GM12878 (cell line): ENCODE measurements around the gene MYCBPAP. TPM values are rescaled to one million over a fixed set of nuclear protein-coding genes. Genes with fewer than 3 reads are reported as not detected.

Experiments used
- ATAC-seq: fragments of 200-7000 bp; cut with Tn5 transposase; 3 replicates; pipeline ENCODE4 v1.9.1; 2020; ENCODE audit warnings: mild to moderate bottlenecking, moderate library complexity
- BruUV-seq: library from RNA; stranded (reverse); fragments of 400-500 nt; replicated peaks from 2 replicates; lab custom pipeline; 2021; lab: Mats Ljungman, UMichigan
- CTCF ChIA-PET: fragments of 300-600 bp; sonication (Branson Sonifier 250); formaldehyde crosslinking; extraction: SDS; loops from one replicate; lab custom pipeline; 2021; ENCODE audit warnings: inconsistent platforms; lab: Yijun Ruan, JAX
- POLR2A ChIA-PET: fragments of 350-600 bp; formaldehyde crosslinking; extraction: SDS; loops from one replicate; lab custom pipeline; 2021; ENCODE audit warnings: inconsistent platforms; lab: Charles Lee
- RAD21 ChIA-PET: fragments of 300-600 bp; sonication (Branson Sonifier 250); formaldehyde crosslinking; loops from one replicate; lab custom pipeline; 2023; ENCODE audit warnings: antibody characterized with exemption; ENCODE audit not compliant: unreplicated experiment; lab: Charles Lee
- SMC1A ChIA-PET: fragments of 300-600 bp; sonication (Branson Sonifier 250); formaldehyde crosslinking; loops from one replicate; lab custom pipeline; 2023; ENCODE audit not compliant: unreplicated experiment, uncharacterized antibody; lab: Charles Lee
- DNase-seq: peaks from one replicate; pipeline ENCODE4 v3.0.0-alpha.2; 2011; ENCODE audit warnings: low read depth, low spot score
- FAIRE-seq: peaks from 3 replicates; lab custom pipeline; 2011; peaks lifted over from hg19 to GRCh38; lab: Jason Lieb, UNC
- H2AFZ ChIP-seq: 2 replicates; pipeline ENCODE4 v1.6.0; 2011; ENCODE audit warnings: low read depth, low read length, control low read depth; ENCODE audit not compliant: control insufficient read depth
- H3K27ac ChIP-seq: 2 replicates; pipeline ENCODE4 v1.5.1; 2011; ENCODE audit warnings: control low read depth; ENCODE audit not compliant: control insufficient read depth, insufficient read depth
- H3K27me3 ChIP-seq, 2 experiments: replicated peaks in 1 of 2; 2 replicates each; pipeline versions ENCODE4 v1.6.0 to v1.6.1; 2011; ENCODE audit warnings: low read length in 1 of 2; ENCODE audit not compliant: control insufficient read depth in 2 of 2, insufficient read depth in 2 of 2
- H3K36me3 ChIP-seq, 2 experiments: 2 replicates each; pipeline ENCODE4 v1.5.1; 2011; ENCODE audit warnings: low read length in 1 of 2; ENCODE audit not compliant: control insufficient read depth in 2 of 2, insufficient read depth in 2 of 2
- H3K4me1 ChIP-seq: 2 replicates; pipeline ENCODE4 v1.6.1; 2011; ENCODE audit warnings: mild to moderate bottlenecking, low read length, moderate library complexity, mixed read lengths; ENCODE audit not compliant: control insufficient read depth, insufficient read depth
- H3K4me2 ChIP-seq: 2 replicates; pipeline ENCODE4 v1.6.0; 2011; ENCODE audit warnings: control low read depth; ENCODE audit not compliant: control insufficient read depth, insufficient read depth
- H3K4me3 ChIP-seq: fragments of 200-600 bp; sonication (generic); 2 replicates; pipeline ENCODE4 v1.5.1; 2016
- H3K79me2 ChIP-seq: 2 replicates; pipeline ENCODE4 v1.6.0; 2011; ENCODE audit warnings: low read length; ENCODE audit not compliant: control insufficient read depth, insufficient read depth
- H3K9ac ChIP-seq: 2 replicates; pipeline ENCODE4 v1.8.0; 2011; ENCODE audit warnings: low read length, control low read depth, mixed read lengths; ENCODE audit not compliant: control insufficient read depth, insufficient read depth
- H3K9me3 ChIP-seq: replicated peaks from 3 replicates; pipeline ENCODE4 v1.5.1; 2011; ENCODE audit warnings: mild to moderate bottlenecking, low read length; ENCODE audit not compliant: control insufficient read depth, insufficient read depth
- H4K20me1 ChIP-seq: 2 replicates; pipeline ENCODE4 v1.6.0; 2011; ENCODE audit not compliant: control insufficient read depth, insufficient read depth
- CBFB ChIP-seq: IDR thresholded peaks from 2 replicates; pipeline ENCODE4 v1.6.1; 2016; ENCODE audit warnings: antibody characterized with exemption, low read depth
- CHD2 ChIP-seq: IDR thresholded peaks from 2 replicates; pipeline ENCODE4 v1.6.1; 2011; ENCODE audit warnings: low read depth, low read length, improper control_type of control experiment, borderline replicate concordance
- CREM ChIP-seq: IDR thresholded peaks from 2 replicates; pipeline ENCODE4 v1.6.1; 2014; ENCODE audit warnings: antibody characterized with exemption, low read depth
- E2F8 ChIP-seq: fragments of 450-650 bp; IDR thresholded peaks from 2 replicates; pipeline ENCODE4 v1.6.1; 2018; ENCODE audit warnings: mild to moderate bottlenecking, low read depth, moderate library complexity; ENCODE audit not compliant: partially characterized antibody
- EZH2 ChIP-seq: IDR thresholded peaks from 2 replicates; pipeline ENCODE4 v1.6.1; 2012; ENCODE audit warnings: low read depth, mild to moderate bottlenecking, control low read depth, inconsistent platforms, low read length, borderline replicate concordance; ENCODE audit not compliant: control insufficient read depth
- FOS ChIP-seq: IDR thresholded peaks from 3 replicates; pipeline ENCODE4 v1.6.1; 2011; ENCODE audit warnings: borderline replicate concordance; ENCODE audit not compliant: insufficient read length; ENCODE audit errors: extremely low read depth
- FOXM1 ChIP-seq: IDR thresholded peaks from 2 replicates; pipeline ENCODE4 v1.6.1; 2012; ENCODE audit warnings: low read depth, mild to moderate bottlenecking, inconsistent platforms, low read length, moderate library complexity
- GATAD2B ChIP-seq: fragments of 450-650 bp; conservative IDR thresholded peaks from 2 replicates; pipeline ENCODE4 v1.6.1; 2017; ENCODE audit warnings: low read depth, mild to moderate bottlenecking, moderate library complexity
- KDM1A ChIP-seq: fragments of 200-600 bp; sonication (generic); IDR thresholded peaks from 2 replicates; pipeline ENCODE4 v1.6.1; 2016; ENCODE audit warnings: borderline replicate concordance
- MEF2B ChIP-seq: fragments of 450-650 bp; IDR thresholded peaks from 2 replicates; pipeline ENCODE4 v1.6.1; 2018; ENCODE audit warnings: mild to moderate bottlenecking, moderate library complexity; ENCODE audit not compliant: partially characterized antibody, poor library complexity, severe bottlenecking
- MYB ChIP-seq: fragments of 150-350 bp; IDR thresholded peaks from 2 replicates; pipeline ENCODE4 v1.6.1; 2014; ENCODE audit warnings: mild to moderate bottlenecking, low read depth, low read length, borderline replicate concordance
- NFXL1 ChIP-seq: fragments of 450-650 bp; IDR thresholded peaks from 2 replicates; pipeline ENCODE4 v1.6.1; 2017; ENCODE audit warnings: antibody characterized with exemption, mild to moderate bottlenecking, borderline replicate concordance
- NFYB ChIP-seq: IDR thresholded peaks from 2 replicates; pipeline ENCODE4 v1.6.1; 2011; ENCODE audit warnings: low read depth, mild to moderate bottlenecking, low read length, improper control_type of control experiment, moderate library complexity; ENCODE audit not compliant: insufficient read depth
- NR2F1 ChIP-seq: fragments of 450-650 bp; conservative IDR thresholded peaks from 2 replicates; pipeline ENCODE4 v1.6.1; 2017; ENCODE audit warnings: mild to moderate bottlenecking
- PBX3 ChIP-seq: IDR thresholded peaks from 2 replicates; pipeline ENCODE4 v1.6.1; 2011; ENCODE audit warnings: mild to moderate bottlenecking, low read depth, low read length, moderate library complexity; ENCODE audit not compliant: insufficient replicate concordance
- POU2F2 ChIP-seq: IDR thresholded peaks from 3 replicates; pipeline ENCODE4 v1.6.1; 2011; ENCODE audit warnings: low read depth, mild to moderate bottlenecking, low read length, borderline replicate concordance
- RAD51 ChIP-seq: fragments of 450-650 bp; IDR thresholded peaks from 2 replicates; pipeline ENCODE4 v1.6.1; 2016; ENCODE audit warnings: moderate library complexity, mild to moderate bottlenecking, inconsistent platforms
- RELA ChIP-seq: fragments of 450-650 bp; IDR thresholded peaks from 2 replicates; pipeline ENCODE4 v1.8.0; 2014; ENCODE audit warnings: borderline replicate concordance; ENCODE audit not compliant: partially characterized antibody
- RFX5 ChIP-seq: IDR thresholded peaks from 2 replicates; pipeline ENCODE4 v1.6.1; 2011; ENCODE audit warnings: low read depth, low read length, improper control_type of control experiment
- WRNIP1 ChIP-seq: IDR thresholded peaks from 2 replicates; pipeline ENCODE4 v1.6.1; 2011; ENCODE audit warnings: low read depth, low read length, improper control_type of control experiment, borderline replicate concordance
- ZNF384 ChIP-seq: IDR thresholded peaks from 2 replicates; pipeline ENCODE4 v1.6.1; 2012; ENCODE audit warnings: low read depth, mild to moderate bottlenecking, low read length, improper control_type of control experiment, borderline replicate concordance
- WGBS: methylation state at CpG from one replicate; pipeline ENCODE4 v1.1.6; 2016; ENCODE audit warnings: low lambda C conversion rate; ENCODE audit not compliant: insufficient replicate concordance, insufficient coverage; ENCODE audit errors: missing lambda C conversion rate; 5-methylcytosine and 5-hydroxymethylcytosine counted together
- in situ Hi-C: fragments of 300-500 bp; cut with MboI; formaldehyde crosslinking; loops from 9 replicates; pipeline ENCODE4 v1.14.3; 2018; ENCODE audit warnings: mixed read lengths
- intact Hi-C: fragments of 100-400 bp; cut with micrococcal nuclease; formaldehyde crosslinking; loops from one replicate; pipeline ENCODE4 v1.14.2; 2022; ENCODE audit not compliant: unreplicated experiment
- polyA plus RNA-seq, 11 experiments: library from polyadenylated mRNA; depleted of rRNA in 4 of 11; unstranded in 6 of 11; stranded (reverse) in 5 of 11; fragments of >200 nt; fragmentation: Nextera tagmentation in 4 of 11; fragmentation: Illumina TruSeq in 1 of 11; extraction: Ambion mirVana in 4 of 11; extraction: Trizol in 1 of 11; gene quantifications; 1 replicate in 1 of 11; 2 replicates in 10 of 11; pipeline versions ENCODE4 v1.2.1 to v1.2.3, GENCODE V29; 2011 to 2016; ENCODE audit warnings: inconsistent platforms in 2 of 11, missing spikeins in 2 of 11, low read depth in 1 of 11
- total RNA-seq, 4 experiments: library from RNA; depleted of rRNA in 3 of 4; stranded (reverse); fragments of >200 nt in 3 of 4; fragmentation: Illumina TruSeq in 1 of 4; extraction: Trizol in 1 of 4; gene quantifications; 2 replicates each; pipeline versions ENCODE4 v1.2.1 to v1.2.3, GENCODE V29; 2013 to 2021

The MYCBPAP gene
- total and polyA plus RNA-seq, 10 of the 15 experiments (the other 5 are each of a cell fraction or from before 2014, with no cell fraction given) = 0.23 to 2.7 (median 1.5) TPM

GRCh38 chr17:50560185-50560824, 52.1 kb downstream of the MYCBPAP start, which contains the start of gene CACNA1G:
TSS of gene CACNA1G (plus strand) at chr17:50560715. CDS start at chr17:50561460, 745 bp downstream.
- H3K4me3 ChIP-seq = peak within 1 kb of the TSS; percentile 72
- peak; percentile 97 for ATAC-seq
- 2% methylated on average over 30 of the region's 56 CpGs for WGBS
- no TSS peak for BruUV-seq
- H3K27me3 ChIP-seq = peaks cover 20 to 23% of the 10 kb centered on the region in 2 experiments
- no peaks in the 10 kb centered on the region for H3K79me2 ChIP-seq
- SMC1A ChIA-PET = interaction anchor here (1.1 kb wide), 1 partner anchor 67 kb away, joined by 3 read pairs; no protein-coding TSS in a partner anchor
- H3K4me1 ChIP-seq = peaks cover 14% of the 10 kb centered on the region; the same call in 1 of the 2 replicates
- CTCF ChIA-PET = no interaction called here
- RAD21 ChIA-PET = interaction anchor here (1.2 kb wide), 3 partner anchors 11 to 68 kb away, joined by 3 to 6 read pairs (median 3); no protein-coding TSS in a partner anchor
- POLR2A ChIA-PET = interaction anchor here (0.5 kb wide), 1 partner anchor 1611 kb away, joined by 3 read pairs; no protein-coding TSS in a partner anchor
- no peak within 1 kb of the TSS for H3K27ac ChIP-seq
- intact Hi-C loops (no loop called here), in situ Hi-C loops (no loop called here)
- H4K20me1 ChIP-seq = no peaks in the 10 kb centered on the region
- H3K36me3 ChIP-seq = no peaks in the 10 kb centered on the region
- H3K4me2 ChIP-seq = peak within 1 kb of the TSS; percentile 100
- peak; percentile 49 for FAIRE-seq
- DNase-seq = no peak
- H3K9me3 ChIP-seq = no peaks in the 10 kb centered on the region
- H3K9ac ChIP-seq = no peak within 1 kb of the TSS; the same call in 1 of the 2 replicates
- H2AFZ ChIP-seq = peak within 1 kb of the TSS; percentile 29; the same call in 1 of the 2 replicates
- TF ChIP-seq EZH2 = no peak
- no peak for TF ChIP-seq WRNIP1
- TF ChIP-seq CREM = no peak
- no peak for TF ChIP-seq NFXL1
- TF ChIP-seq CBFB = no peak
- peak; percentile 39; the same call in 1 of the 2 replicates for TF ChIP-seq RFX5
- no peak for TF ChIP-seq NR2F1
- no peak for TF ChIP-seq E2F8
- no peak for TF ChIP-seq RAD51
- no peak for TF ChIP-seq MYB
- no peak for TF ChIP-seq FOXM1
- no peak for TF ChIP-seq GATAD2B
- no peak for TF ChIP-seq MEF2B
- TF ChIP-seq PBX3 = peak; percentile 56
- TF ChIP-seq ZNF384 = no peak
- TF ChIP-seq POU2F2 = no peak
- no peak for TF ChIP-seq RELA
- 0 out of 2 replicates have a peak, but pooled peaks have one; percentile 46 for TF ChIP-seq CHD2
- peak; percentile 36 for TF ChIP-seq FOS
- TF ChIP-seq KDM1A = no peak
- TF ChIP-seq NFYB = peak; percentile 84
